Type B pancreatic cell (in vitro differentiated cells): Measurements from ENCODE around the gene CYSTM1. TPM values are rescaled to one million over a fixed set of nuclear protein-coding genes. Genes with fewer than 3 reads are reported as not detected.

ENCODE experiments used
- DNase-seq: peaks from one replicate; pipeline ENCODE4 v3.0.0; 2021; ENCODE audit warnings: mixed read lengths; ENCODE audit not compliant: unreplicated experiment; ENCODE audit errors: extremely low spot score
- H3K27ac Mint-ChIP-seq: 2 replicates; pipeline ENCODE4 v1.8.0; 2021; ENCODE audit warnings: mild to moderate bottlenecking, mixed read lengths
- H3K27me3 Mint-ChIP-seq: 2 replicates; pipeline ENCODE4 v1.8.0; 2021; ENCODE audit warnings: mixed read lengths
- H3K36me3 Mint-ChIP-seq: 2 replicates; pipeline ENCODE4 v1.8.0; 2021; ENCODE audit warnings: mixed read lengths
- H3K4me1 Mint-ChIP-seq: one replicate; pipeline ENCODE4 v1.8.0; 2021; ENCODE audit warnings: mixed read lengths; ENCODE audit not compliant: unreplicated experiment
- H3K4me3 Mint-ChIP-seq: 2 replicates; pipeline ENCODE4 v1.8.0; 2021; ENCODE audit warnings: mild to moderate bottlenecking, mixed read lengths
- H3K9me3 Mint-ChIP-seq: 2 replicates; pipeline ENCODE4 v1.8.0; 2021; ENCODE audit warnings: mixed read lengths
- total RNA-seq: library from RNA; stranded (reverse); gene quantifications from 2 replicates; pipeline ENCODE4 v1.2.1, GENCODE V29; 2021; ENCODE audit warnings: low replicate concordance
- TF ChIP-seq, protein P1 (sequence below): fragments of 200-600 bp; sonication (generic); conservative IDR thresholded peaks from 2 replicates; pipeline ENCODE4 v1.5.0; 2021; ENCODE audit warnings: antibody characterized with exemption, mild to moderate bottlenecking

CYSTM1 gene
- total RNA-seq, 1 donor from 2014 or later, result 73.5 TPM

DNA sequence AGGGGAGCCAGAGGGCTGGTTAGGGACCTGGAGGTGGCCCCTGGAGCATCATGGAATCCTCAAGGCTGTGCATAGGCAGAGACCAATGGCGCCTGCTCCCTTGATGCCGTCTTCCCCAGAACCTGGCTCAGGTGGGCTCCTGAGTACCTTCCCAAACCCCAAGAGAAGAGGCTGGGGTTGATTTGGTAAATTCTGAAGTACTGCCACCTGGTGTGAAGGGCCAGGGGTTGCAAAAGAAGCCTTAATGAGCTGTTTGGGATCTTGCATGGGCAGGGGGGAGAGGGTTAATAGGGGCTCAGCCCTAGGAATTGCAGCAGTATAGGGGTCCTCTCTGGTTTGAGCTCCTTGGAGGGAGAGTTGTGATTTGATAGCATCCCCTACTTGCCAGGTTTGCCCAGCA, 52.1 kb downstream of the CYSTM1 start:
- no peaks in the 10 kb centered on the region for H3K27me3 Mint-ChIP-seq
- no peak overlapping the region for H3K4me3 Mint-ChIP-seq
- DNase-seq, result no peak
- TF ChIP-seq, protein P1, sequence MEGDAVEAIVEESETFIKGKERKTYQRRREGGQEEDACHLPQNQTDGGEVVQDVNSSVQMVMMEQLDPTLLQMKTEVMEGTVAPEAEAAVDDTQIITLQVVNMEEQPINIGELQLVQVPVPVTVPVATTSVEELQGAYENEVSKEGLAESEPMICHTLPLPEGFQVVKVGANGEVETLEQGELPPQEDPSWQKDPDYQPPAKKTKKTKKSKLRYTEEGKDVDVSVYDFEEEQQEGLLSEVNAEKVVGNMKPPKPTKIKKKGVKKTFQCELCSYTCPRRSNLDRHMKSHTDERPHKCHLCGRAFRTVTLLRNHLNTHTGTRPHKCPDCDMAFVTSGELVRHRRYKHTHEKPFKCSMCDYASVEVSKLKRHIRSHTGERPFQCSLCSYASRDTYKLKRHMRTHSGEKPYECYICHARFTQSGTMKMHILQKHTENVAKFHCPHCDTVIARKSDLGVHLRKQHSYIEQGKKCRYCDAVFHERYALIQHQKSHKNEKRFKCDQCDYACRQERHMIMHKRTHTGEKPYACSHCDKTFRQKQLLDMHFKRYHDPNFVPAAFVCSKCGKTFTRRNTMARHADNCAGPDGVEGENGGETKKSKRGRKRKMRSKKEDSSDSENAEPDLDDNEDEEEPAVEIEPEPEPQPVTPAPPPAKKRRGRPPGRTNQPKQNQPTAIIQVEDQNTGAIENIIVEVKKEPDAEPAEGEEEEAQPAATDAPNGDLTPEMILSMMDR, result no peak
- H3K9me3 Mint-ChIP-seq, result no peaks in the 10 kb centered on the region
- H3K4me1 Mint-ChIP-seq, result peaks cover 4% of the 10 kb centered on the region
- H3K36me3 Mint-ChIP-seq, result no peaks in the 10 kb centered on the region
- no peak overlapping the region for H3K27ac Mint-ChIP-seq

DNA sequence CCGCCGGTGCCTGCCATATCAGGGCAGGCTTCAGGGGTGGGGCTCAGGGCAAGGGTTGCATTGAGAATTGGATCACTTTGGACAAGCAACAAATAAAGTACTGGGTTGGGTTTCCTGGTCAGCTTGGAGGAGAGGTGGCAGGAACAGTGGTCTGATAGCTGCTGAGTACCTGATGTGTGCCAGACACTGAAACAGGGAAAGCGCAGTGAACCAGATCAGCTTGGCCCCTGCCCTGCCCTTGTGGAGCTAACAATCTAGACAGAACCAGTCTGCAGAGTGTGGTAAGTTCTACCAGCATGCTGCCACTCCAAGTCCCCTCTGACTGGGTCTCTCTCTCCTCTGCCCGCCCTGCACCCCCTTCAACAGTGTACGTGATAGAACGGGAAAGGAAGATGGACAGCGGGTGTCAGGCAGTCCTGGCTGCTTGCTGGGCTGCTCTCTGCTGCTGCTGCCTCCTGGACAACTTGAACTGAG, 53.4 kb downstream of the CYSTM1 start:
- TF ChIP-seq, protein P1, result no peak
- no peak for DNase-seq
- Mint-ChIP-seq H3K4me3 (no peak overlapping the region), H3K9me3 (no peaks in the 10 kb centered on the region), H3K36me3 (no peaks in the 10 kb centered on the region), H3K27me3 (no peaks in the 10 kb centered on the region), H3K4me1 (peaks cover 3% of the 10 kb centered on the region), H3K27ac (no peak overlapping the region)

DNA sequence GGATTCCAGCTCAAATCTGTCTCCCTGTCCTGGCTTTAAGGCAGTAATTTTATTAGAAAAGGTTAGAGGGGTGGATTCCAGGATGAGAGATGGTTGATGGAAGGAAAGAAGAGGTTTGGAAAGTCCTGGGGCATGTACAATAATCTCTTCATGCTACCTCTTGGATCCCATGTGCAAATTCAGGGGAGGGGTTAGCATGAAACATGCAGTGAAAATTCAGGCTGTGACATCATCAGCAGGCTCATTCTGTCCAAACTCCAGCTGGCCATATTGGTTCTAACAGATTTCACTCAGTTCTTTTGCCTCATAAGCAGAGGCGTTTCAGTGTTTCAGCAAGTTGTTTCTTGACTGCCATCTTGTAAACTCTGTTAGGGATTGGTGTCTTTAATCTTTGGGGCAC, 55.4 kb downstream of the CYSTM1 start:
- Mint-ChIP-seq H3K4me1 (no peaks in the 10 kb centered on the region), H3K27me3 (no peaks in the 10 kb centered on the region), H3K4me3 (no peak overlapping the region), H3K9me3 (no peaks in the 10 kb centered on the region), H3K27ac (no peak overlapping the region), H3K36me3 (no peaks in the 10 kb centered on the region)
- DNase-seq, result no peak
- TF ChIP-seq, protein P1, result no peak

DNA sequence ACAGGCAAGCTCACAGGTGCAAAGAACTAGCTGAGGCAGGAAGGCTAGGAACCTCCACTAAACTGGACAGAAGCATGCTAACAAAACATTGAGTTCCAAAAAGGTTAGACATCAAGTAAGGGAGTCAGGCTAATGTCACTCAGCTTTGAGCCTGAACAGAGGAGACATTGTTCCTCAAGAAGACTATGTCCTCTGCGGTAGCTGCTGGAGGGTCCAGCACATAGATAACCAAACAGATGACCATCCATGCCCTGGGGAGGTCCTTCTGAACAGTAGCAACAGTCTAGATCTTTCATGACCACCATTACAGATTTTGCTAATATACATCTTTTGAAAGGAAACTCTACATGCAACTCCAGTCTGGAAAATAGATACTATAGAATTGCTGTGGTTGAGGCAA, 57.7 kb downstream of the CYSTM1 start:
- DNase-seq, result no peak

DNA sequence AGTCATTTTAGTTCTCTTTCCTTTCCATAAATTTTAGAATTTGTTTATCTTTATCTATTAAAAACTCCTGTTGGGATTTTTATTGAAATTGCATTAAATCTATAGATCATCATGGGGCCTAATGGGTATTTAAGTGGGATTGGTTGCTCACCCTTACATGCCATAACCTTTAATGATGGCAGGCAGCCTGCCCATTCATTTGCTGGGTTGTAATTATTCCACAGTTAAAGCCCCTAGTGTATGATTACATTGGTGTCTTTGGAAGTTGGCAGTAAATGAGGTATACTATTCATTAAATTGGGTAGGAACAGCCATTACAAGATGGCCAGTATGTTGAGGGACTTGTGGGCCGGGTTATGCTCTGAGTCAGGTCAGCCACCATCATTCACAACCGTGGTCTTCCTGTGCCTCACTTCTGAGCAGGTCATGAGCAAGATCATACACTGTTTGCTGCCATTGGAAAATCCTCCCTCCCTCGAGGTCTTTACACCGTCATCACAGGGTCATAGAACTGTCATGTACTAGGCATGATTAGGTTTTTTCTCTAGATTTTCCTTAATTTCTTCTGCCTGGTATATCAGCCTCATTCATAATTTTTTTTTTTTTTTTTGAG, 59.5 kb downstream of the CYSTM1 start:
- DNase-seq, result no peak
- TF ChIP-seq, protein P1, result no peak
- H3K27ac Mint-ChIP-seq, result no peak overlapping the region
- no peaks in the 10 kb centered on the region for H3K36me3 Mint-ChIP-seq
- H3K27me3 Mint-ChIP-seq, result no peaks in the 10 kb centered on the region
- H3K9me3 Mint-ChIP-seq, result no peaks in the 10 kb centered on the region
- H3K4me1 Mint-ChIP-seq, result no peaks in the 10 kb centered on the region
- no peak overlapping the region for H3K4me3 Mint-ChIP-seq

More for the DNA sequence above, 57.7 kb downstream of the CYSTM1 start:
- Mint-ChIP-seq H3K4me3 (no peak overlapping the region), H3K4me1 (no peaks in the 10 kb centered on the region), H3K27ac (no peak overlapping the region), H3K9me3 (no peaks in the 10 kb centered on the region), H3K36me3 (no peaks in the 10 kb centered on the region), H3K27me3 (no peaks in the 10 kb centered on the region)
- TF ChIP-seq, protein P1, result no peak
